HUES6 (cell line): ENCODE results near the gene RHEX.
"Not testable (repeated sequence)": the region's sequence is repeated elsewhere in the genome, so short reads cannot be mapped to it uniquely, and the experiment has no call there.

ENCODE experiments used
- H3K27ac ChIP-seq: 2 replicates; pipeline ENCODE4 v1.7.0; 2013; ENCODE audit warnings: low read depth, mild to moderate bottlenecking, low read length, inconsistent platforms
- H3K27me3 ChIP-seq: 2 replicates; pipeline ENCODE4 v1.6.1; 2013; ENCODE audit warnings: low read length; ENCODE audit not compliant: control insufficient read depth, insufficient read depth
- H3K36me3 ChIP-seq: 2 replicates; pipeline ENCODE4 v1.6.1; 2013; ENCODE audit warnings: low read length; ENCODE audit not compliant: control insufficient read depth, insufficient read depth
- H3K4me1 ChIP-seq: 2 replicates; pipeline ENCODE4 v1.6.1; 2013; ENCODE audit warnings: low read length; ENCODE audit not compliant: control insufficient read depth, insufficient read depth
- H3K4me3 ChIP-seq: 2 replicates; pipeline ENCODE4 v1.5.1; 2013; ENCODE audit warnings: low read depth, low read length
- H3K9ac ChIP-seq: one replicate; pipeline ENCODE4 v1.6.1; 2013; ENCODE audit warnings: mild to moderate bottlenecking, low read length
- H3K9me3 ChIP-seq: 2 replicates; pipeline ENCODE4 v1.6.1; 2013; ENCODE audit warnings: low read depth, low read length; ENCODE audit not compliant: control insufficient read depth, insufficient read depth

The RHEX gene

GRCh38 chr1:206049919-206050600 lies 2.9 kb upstream of the RHEX start:
- Histone ChIP-seq H3K4me3 (no peak overlapping the region), H3K9ac (no peak overlapping the region), H3K4me1 (peaks cover 5% of the 10 kb centered on the region), H3K36me3 (no peaks in the 10 kb centered on the region), H3K27ac (no peak overlapping the region), H3K9me3 (peaks cover 12% of the 10 kb centered on the region), H3K27me3 (no peaks in the 10 kb centered on the region)

GRCh38 chr1:206050655-206051235 lies 2.2 kb upstream of the RHEX start:
- Histone ChIP-seq H3K36me3 (no peaks in the 10 kb centered on the region), H3K4me3 (no peak overlapping the region), H3K27ac (no peak overlapping the region), H3K9me3 (peaks cover 12% of the 10 kb centered on the region), H3K27me3 (no peaks in the 10 kb centered on the region), H3K9ac (no peak overlapping the region), H3K4me1 (peaks cover 5% of the 10 kb centered on the region)

GRCh38 chr1:206052231-206052865 lies 625 bp upstream of the RHEX start:
- peaks cover 12% of the 10 kb centered on the region for H3K9me3 ChIP-seq
- not testable (repeated sequence) for H3K9ac ChIP-seq, H3K4me3 ChIP-seq, H3K4me1 ChIP-seq, H3K36me3 ChIP-seq, H3K27me3 ChIP-seq, H3K27ac ChIP-seq

- H3K4me1 ChIP-seq, H3K36me3 ChIP-seq, H3K27ac ChIP-seq, H3K4me3 ChIP-seq, H3K27me3 ChIP-seq, H3K9ac ChIP-seq: not testable (repeated sequence)
- H3K9me3 ChIP-seq = peaks cover 12% of the 10 kb centered on the region
These were observed 643 bp downstream of the RHEX start for GRCh38 chr1:206053616-206054015.

- H3K36me3 ChIP-seq, H3K27ac ChIP-seq, H3K4me3 ChIP-seq, H3K27me3 ChIP-seq, H3K9ac ChIP-seq, H3K4me1 ChIP-seq: not testable (repeated sequence)
- H3K9me3 ChIP-seq = peaks cover 12% of the 10 kb centered on the region
These were observed 2.2 kb downstream of the RHEX start for GRCh38 chr1:206055069-206055625.

GRCh38 chr1:206055639-206056323 lies 2.8 kb downstream of the RHEX start:
- not testable (repeated sequence) for H3K9ac ChIP-seq, H3K4me1 ChIP-seq, H3K36me3 ChIP-seq, H3K9me3 ChIP-seq, H3K27me3 ChIP-seq, H3K4me3 ChIP-seq, H3K27ac ChIP-seq

- H3K9ac ChIP-seq, H3K4me1 ChIP-seq, H3K36me3 ChIP-seq, H3K4me3 ChIP-seq, H3K27me3 ChIP-seq, H3K27ac ChIP-seq: not testable (repeated sequence)
- peaks cover 17% of the 10 kb centered on the region for H3K9me3 ChIP-seq
These were observed 5.4 kb downstream of the RHEX start for GRCh38 chr1:206058289-206058926.

GRCh38 chr1:206058927-206059292 lies 5.9 kb downstream of the RHEX start:
- no peak overlapping the region for H3K9ac ChIP-seq
- H3K27ac ChIP-seq = no peak overlapping the region
- peaks cover 2% of the 10 kb centered on the region; the same call in 1 of the 2 replicates for H3K4me1 ChIP-seq
- no peaks in the 10 kb centered on the region for H3K36me3 ChIP-seq
- H3K9me3 ChIP-seq = peaks cover 15% of the 10 kb centered on the region
- H3K4me3 ChIP-seq = no peak overlapping the region
- H3K27me3 ChIP-seq = no peaks in the 10 kb centered on the region

- H3K9me3 ChIP-seq = peaks cover 15% of the 10 kb centered on the region
- H3K27me3 ChIP-seq = no peaks in the 10 kb centered on the region
- no peak overlapping the region for H3K4me3 ChIP-seq
- H3K9ac ChIP-seq = no peak overlapping the region
- H3K27ac ChIP-seq = no peak overlapping the region
- H3K4me1 ChIP-seq = peaks cover 2% of the 10 kb centered on the region; the same call in 1 of the 2 replicates
- H3K36me3 ChIP-seq = no peaks in the 10 kb centered on the region
These were observed 6.5 kb downstream of the RHEX start for GRCh38 chr1:206059355-206059915.

- Histone ChIP-seq H3K36me3 (no peaks in the 10 kb centered on the region), H3K9me3 (peaks cover 15% of the 10 kb centered on the region), H3K9ac (no peak overlapping the region)
These were observed 7.9 kb downstream of the RHEX start for GRCh38 chr1:206060844-206061243.

More at GRCh38 chr1:206060844-206061243, 7.9 kb downstream of the RHEX start:
- Histone ChIP-seq H3K4me3 (no peak overlapping the region), H3K4me1 (peaks cover 2% of the 10 kb centered on the region; the same call in 1 of the 2 replicates), H3K27me3 (no peaks in the 10 kb centered on the region), H3K27ac (no peak overlapping the region)
